Endodermal cell (in vitro differentiated cells): ENCODE measurements around the gene PLEKHA6. TPM values are rescaled to one million over a fixed set of nuclear protein-coding genes. Genes with fewer than 3 reads are reported as not detected.

Experiments used
- DNase-seq: peaks from one replicate; pipeline ENCODE4 v3.0.0-alpha.2; 2017
- H3K27ac ChIP-seq: 2 replicates; pipeline ENCODE4 v1.5.1; 2013; ENCODE audit warnings: mild to moderate bottlenecking, low read depth, low read length, moderate library complexity
- H3K27me3 ChIP-seq: 2 replicates; pipeline ENCODE4 v1.6.1; 2013; ENCODE audit warnings: mild to moderate bottlenecking, low read length, moderate library complexity; ENCODE audit not compliant: insufficient read depth, control insufficient read depth, poor library complexity, severe bottlenecking
- H3K36me3 ChIP-seq: 2 replicates; pipeline ENCODE4 v1.7.0; 2013; ENCODE audit warnings: mild to moderate bottlenecking, low read length, moderate library complexity; ENCODE audit not compliant: control insufficient read depth, insufficient read depth
- H3K4me1 ChIP-seq: one replicate; pipeline ENCODE4 v1.7.0; 2013; ENCODE audit warnings: low read length; ENCODE audit not compliant: control insufficient read depth, insufficient read depth
- H3K4me3 ChIP-seq: 2 replicates; pipeline ENCODE4 v1.5.1; 2013; ENCODE audit warnings: mild to moderate bottlenecking, low read length, moderate library complexity
- H3K9ac ChIP-seq: 2 replicates; pipeline ENCODE4 v1.6.1; 2013; ENCODE audit warnings: mild to moderate bottlenecking, low read length, moderate library complexity; ENCODE audit not compliant: poor library complexity, severe bottlenecking; ENCODE audit errors: extremely low read depth
- H3K9me3 ChIP-seq: 2 replicates; pipeline ENCODE4 v1.6.1; 2013; ENCODE audit warnings: mild to moderate bottlenecking, low read length, moderate library complexity; ENCODE audit not compliant: control insufficient read depth
- H3K27ac Mint-ChIP-seq: 2 replicates; pipeline ENCODE4 v1.8.0; 2020; ENCODE audit warnings: mixed read lengths
- H3K27me3 Mint-ChIP-seq: 2 replicates; pipeline ENCODE4 v1.8.0; 2021; ENCODE audit warnings: mild to moderate bottlenecking, mixed read lengths; ENCODE audit not compliant: insufficient read depth
- H3K36me3 Mint-ChIP-seq: 2 replicates; pipeline ENCODE4 v1.8.0; 2020; ENCODE audit warnings: low read depth, mixed read lengths
- H3K4me1 Mint-ChIP-seq: 2 replicates; pipeline ENCODE4 v1.8.0; 2020; ENCODE audit warnings: mixed read lengths
- H3K4me3 Mint-ChIP-seq: 2 replicates; pipeline ENCODE4 v1.8.0; 2020; ENCODE audit warnings: mild to moderate bottlenecking, moderate library complexity, mixed read lengths
- H3K9me3 Mint-ChIP-seq: 2 replicates; pipeline ENCODE4 v1.8.0; 2020; ENCODE audit warnings: mild to moderate bottlenecking, mixed read lengths
- CTCF ChIP-seq: fragments of 200-600 bp; sonication (generic); conservative IDR thresholded peaks from 2 replicates; pipeline ENCODE4 v1.5.0; 2021; ENCODE audit warnings: antibody characterized with exemption, mild to moderate bottlenecking
- WGBS, 2 experiments: methylation state at CpG; one replicate each; pipeline versions ENCODE4 v1.1.5 to v1.1.7; 2013; ENCODE audit warnings: missing lambda C conversion rate in 2 of 2, mixed read lengths in 1 of 2; ENCODE audit not compliant: insufficient coverage in 1 of 2, insufficient read length in 1 of 2; 5-methylcytosine and 5-hydroxymethylcytosine counted together
- total RNA-seq, 2 donors: library from RNA; stranded (reverse); fragmentation: NEBNext Ultra II Directional in 1 of 2; extraction: Animal tissue kit (Norgen Biotek cat#: 25700) in 1 of 2; gene quantifications; 2 replicates in 1 of 2; 3 replicates in 1 of 2; pipeline ENCODE4 v1.2.1, GENCODE V29; 2021

PLEKHA6 gene
- total RNA-seq, 2 donors from 2014 or later, result 37.0 to 43.3 TPM

GRCh38 chr1:204192046-204192445 lies 167.7 kb downstream of the PLEKHA6 start:
- H3K9me3 Mint-ChIP-seq, result no peaks in the 10 kb centered on the region
- H3K4me1 Mint-ChIP-seq, result peaks cover 7% of the 10 kb centered on the region
- H3K4me3 Mint-ChIP-seq, result no peak overlapping the region
- H3K27me3 Mint-ChIP-seq, result peaks cover 66% of the 10 kb centered on the region
- no peaks in the 10 kb centered on the region for H3K36me3 Mint-ChIP-seq
- Histone ChIP-seq H3K27ac (no peak overlapping the region), H3K27me3 (peaks cover 52% of the 10 kb centered on the region), H3K36me3 (no peaks in the 10 kb centered on the region), H3K4me1 (no peaks in the 10 kb centered on the region), H3K9ac (no peak overlapping the region), H3K4me3 (no peak overlapping the region), H3K9me3 (no peaks in the 10 kb centered on the region)
- 83 to 87% methylated on average over 1 to 2 of the region's 2 CpGs for WGBS, 2 experiments
- DNase-seq, result no peak
- no peak overlapping the region for H3K27ac Mint-ChIP-seq
- TF ChIP-seq CTCF, result no peak

GRCh38 chr1:204191456-204191855 lies 168.3 kb downstream of the PLEKHA6 start:
- TF ChIP-seq CTCF, result no peak
- no peaks in the 10 kb centered on the region for H3K4me1 ChIP-seq
- Mint-ChIP-seq H3K36me3 (no peaks in the 10 kb centered on the region), H3K27me3 (peaks cover 71% of the 10 kb centered on the region), H3K9me3 (no peaks in the 10 kb centered on the region), H3K4me3 (no peak overlapping the region), H3K27ac (no peak overlapping the region), H3K4me1 (peaks cover 5% of the 10 kb centered on the region)
- DNase-seq, result no peak
- no peaks in the 10 kb centered on the region for H3K9me3 ChIP-seq
- WGBS, 2 experiments, result 88 to 89% methylated on average over 3 to 7 of the region's 7 CpGs
- H3K27ac ChIP-seq, result no peak overlapping the region
- no peak overlapping the region for H3K4me3 ChIP-seq
- no peak overlapping the region for H3K9ac ChIP-seq
- no peaks in the 10 kb centered on the region for H3K36me3 ChIP-seq
- peaks cover 58% of the 10 kb centered on the region for H3K27me3 ChIP-seq

- TF ChIP-seq CTCF, result no peak
- Histone ChIP-seq H3K4me1 (no peaks in the 10 kb centered on the region), H3K4me3 (no peak overlapping the region), H3K9me3 (no peaks in the 10 kb centered on the region), H3K27ac (no peak overlapping the region), H3K27me3 (peaks cover 60% of the 10 kb centered on the region), H3K9ac (no peak overlapping the region), H3K36me3 (no peaks in the 10 kb centered on the region)
- H3K4me3 Mint-ChIP-seq, result peak overlapping the region; percentile 16
- no peaks in the 10 kb centered on the region for H3K4me1 Mint-ChIP-seq
- no peak overlapping the region for H3K27ac Mint-ChIP-seq
- H3K36me3 Mint-ChIP-seq, result no peaks in the 10 kb centered on the region
- DNase-seq, result peak; percentile 82
- 35 to 40% methylated on average over 7 to 43 of the region's 44 CpGs for WGBS, 2 experiments
- H3K27me3 Mint-ChIP-seq, result peaks cover 74% of the 10 kb centered on the region
- no peaks in the 10 kb centered on the region for H3K9me3 Mint-ChIP-seq
These were observed 169.2 kb downstream of the PLEKHA6 start for GRCh38 chr1:204190212-204191211.
